ENCODE measurements around the gene FAM107A.

FAM107A gene, protein sequence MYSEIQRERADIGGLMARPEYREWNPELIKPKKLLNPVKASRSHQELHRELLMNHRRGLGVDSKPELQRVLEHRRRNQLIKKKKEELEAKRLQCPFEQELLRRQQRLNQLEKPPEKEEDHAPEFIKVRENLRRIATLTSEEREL

GRCh38 chr3:58577269-58577821 is at the start of gene FAM107A:
Gene FAM107A (minus strand): TSS chr3:58577391. CDS start chr3:58569860, 7,531 bp downstream.
- DNase-seq (ENCODE audit: low read depth), result no peak

- no peak for DNase-seq (ENCODE audit: low read depth)
Measured at GRCh38 chr3:58625196-58625824, 48.1 kb upstream of the FAM107A start.

DNA sequence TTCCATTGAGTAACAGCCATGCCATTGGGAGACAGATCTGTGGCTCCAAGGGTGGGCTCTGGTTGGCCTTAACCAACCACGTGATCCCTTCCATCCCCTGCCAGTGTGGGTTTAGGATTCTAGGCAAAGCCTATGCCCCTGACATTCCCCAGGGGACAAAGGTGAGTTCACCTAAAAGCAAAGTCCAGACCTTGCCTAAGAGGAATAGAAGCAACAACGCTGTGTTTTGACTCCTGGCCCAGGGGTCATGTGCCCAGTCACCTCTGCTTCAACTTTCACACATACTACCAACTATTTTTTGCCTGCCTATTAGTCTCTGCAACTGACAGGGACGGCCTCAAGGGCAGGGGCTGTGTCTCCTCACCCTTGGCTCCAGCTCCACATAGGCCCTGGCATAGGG is 47.4 kb upstream of the FAM107A start:
- no peak for DNase-seq (ENCODE audit: low read depth)

DNA sequence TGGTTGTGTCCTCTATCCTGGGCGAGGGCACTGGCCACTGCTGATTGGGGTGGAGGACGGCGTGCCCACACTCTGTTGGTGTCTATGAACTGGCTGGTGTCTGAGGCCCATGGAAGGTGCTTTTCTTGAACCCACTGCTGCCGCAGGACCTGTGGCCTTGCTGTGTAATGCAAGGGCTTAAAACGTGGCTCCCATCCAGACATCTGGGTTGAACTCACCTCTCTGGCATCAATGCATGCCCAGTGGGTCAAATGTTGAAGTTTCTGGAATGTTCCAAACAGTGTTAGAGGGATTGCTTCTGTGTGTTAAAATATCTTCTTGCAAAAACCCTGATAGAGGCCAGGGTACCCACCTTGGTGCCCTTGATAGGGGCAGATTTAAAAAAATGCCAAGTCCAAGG is 46.8 kb upstream of the FAM107A start:
- DNase-seq (ENCODE audit: low read depth), result no peak

- DNase-seq (ENCODE audit: low read depth), result no peak
Measured at GRCh38 chr3:58623478-58623877, 46.3 kb upstream of the FAM107A start.

DNA sequence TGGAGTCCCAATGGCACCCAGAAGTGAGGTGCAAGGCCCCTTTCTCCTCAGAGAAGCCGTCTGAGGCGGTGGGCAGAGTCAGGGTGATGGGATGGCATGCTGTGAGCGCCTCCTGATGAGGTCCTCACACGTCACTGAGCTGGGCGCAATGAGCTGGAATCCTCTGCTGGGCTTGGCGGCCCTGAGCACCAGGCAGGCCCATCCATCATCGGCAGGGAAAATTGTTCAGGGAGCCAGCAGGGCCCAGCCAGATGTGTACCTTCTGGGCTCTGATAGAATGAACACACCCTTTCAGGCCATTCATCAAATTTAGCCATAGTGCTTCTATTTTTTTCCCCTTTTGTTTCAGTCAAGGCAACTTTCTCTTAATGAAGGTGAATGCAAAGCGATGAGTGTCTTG is 45.7 kb upstream of the FAM107A start:
- DNase-seq (ENCODE audit: low read depth), result no peak

- no peak for DNase-seq (ENCODE audit: low read depth)
Measured at GRCh38 chr3:58622436-58622835, 45.2 kb upstream of the FAM107A start.

DNA sequence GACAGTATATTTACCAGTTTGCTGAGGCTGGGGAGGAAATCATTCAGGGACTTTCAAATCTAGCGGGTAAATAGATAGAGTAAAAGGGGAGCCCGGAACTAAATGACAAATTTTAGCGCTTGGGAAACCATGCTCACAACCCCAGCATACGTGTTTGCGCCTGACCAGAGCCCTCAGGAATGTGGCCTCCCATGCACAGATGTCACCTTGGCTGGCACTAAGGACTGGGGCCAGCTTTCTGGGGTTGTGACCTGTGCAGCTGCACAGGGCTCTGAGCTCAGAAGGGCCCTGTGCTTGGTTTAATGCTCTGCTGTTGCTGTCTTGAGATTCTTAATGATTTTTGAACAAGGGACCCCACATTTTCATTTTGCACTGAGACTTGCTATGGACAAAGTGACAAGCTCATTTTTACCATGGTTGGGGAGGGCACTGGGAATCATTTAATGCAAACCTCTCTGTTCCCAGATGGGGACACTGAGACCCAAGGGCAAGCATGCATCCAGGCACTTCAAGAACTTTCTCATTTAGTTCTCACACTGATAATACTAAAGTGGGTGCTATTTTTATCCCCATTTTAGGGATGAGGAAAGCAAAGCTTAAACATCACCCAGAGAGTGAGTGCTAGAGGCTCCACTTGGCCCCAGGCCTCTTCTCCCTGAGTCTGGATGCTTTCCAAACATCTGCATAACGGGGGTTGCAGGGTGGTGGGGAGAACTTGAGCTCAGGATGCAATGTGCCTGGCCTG is 44.1 kb upstream of the FAM107A start:
- DNase-seq (ENCODE audit: low read depth), result no peak

DNA sequence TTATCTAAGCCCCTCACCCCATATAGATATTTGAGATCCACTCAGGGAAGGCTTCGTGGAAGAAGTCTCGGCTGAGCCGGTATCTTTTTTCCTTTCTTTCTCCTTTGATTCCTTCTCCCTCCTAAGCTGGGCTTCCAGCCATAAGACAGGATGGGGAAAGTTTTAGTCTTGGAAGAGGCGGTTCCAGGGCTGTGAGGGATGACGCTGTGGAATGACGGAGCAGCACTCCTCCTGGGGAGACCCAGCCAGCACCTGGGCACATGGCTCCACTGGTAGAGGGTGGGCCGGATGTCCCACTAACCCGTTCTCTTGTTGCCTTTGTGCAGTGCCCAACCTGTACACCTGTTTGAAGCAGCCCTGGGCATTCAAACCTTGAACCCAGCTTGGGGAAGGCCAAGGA is 43.2 kb upstream of the FAM107A start:
- no peak for DNase-seq (ENCODE audit: low read depth)

- DNase-seq (ENCODE audit: low read depth), result no peak
Measured at GRCh38 chr3:58617338-58617761, 40.2 kb upstream of the FAM107A start.

DNA sequence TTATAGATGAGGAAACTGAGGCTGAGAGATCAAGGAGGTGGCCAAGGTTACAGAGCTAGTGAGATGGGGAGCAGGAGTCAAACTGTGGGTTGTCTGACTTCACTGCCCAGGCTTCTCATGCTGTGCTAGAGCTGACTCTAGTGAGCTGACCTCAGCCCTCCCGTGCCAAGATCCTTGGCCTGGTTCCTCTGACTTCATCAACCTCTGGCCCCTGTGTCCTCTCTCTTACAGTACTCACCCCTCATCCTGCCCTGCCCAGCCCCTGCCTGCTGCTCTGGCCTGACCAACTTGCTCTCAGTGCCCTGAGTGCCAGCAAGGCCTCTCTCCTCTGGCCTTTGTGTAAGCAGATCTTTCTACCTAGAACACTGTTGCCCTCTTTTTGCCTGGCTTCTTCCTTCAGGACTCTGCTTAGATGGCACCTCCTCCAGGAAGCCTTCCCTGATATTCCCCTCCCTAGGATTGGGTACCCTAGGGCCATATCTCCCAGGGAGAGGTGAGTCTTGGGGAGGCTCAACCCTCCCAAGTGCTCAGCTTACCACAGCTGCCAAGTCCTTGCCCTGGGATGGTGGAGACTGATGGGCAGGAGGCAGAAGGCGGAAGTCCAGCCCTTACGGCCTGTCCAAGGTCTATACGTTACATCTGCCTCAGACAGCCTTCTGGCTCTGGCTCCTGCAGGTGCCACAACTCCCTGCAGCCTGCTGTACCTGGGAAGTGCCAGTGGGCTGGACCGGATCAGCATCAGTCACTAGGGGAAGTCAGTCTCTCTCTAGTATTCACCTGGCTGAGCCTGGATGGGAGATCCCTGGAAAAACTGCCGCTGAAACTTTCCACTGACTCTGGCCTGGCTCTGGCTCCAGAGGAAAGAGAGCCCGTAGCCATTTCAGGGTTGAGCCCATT is 36.3 kb upstream of the FAM107A start:
- no peak for DNase-seq (ENCODE audit: low read depth)

- no peak for DNase-seq (ENCODE audit: low read depth)
Measured at GRCh38 chr3:58612830-58613229, 35.6 kb upstream of the FAM107A start.

DNA sequence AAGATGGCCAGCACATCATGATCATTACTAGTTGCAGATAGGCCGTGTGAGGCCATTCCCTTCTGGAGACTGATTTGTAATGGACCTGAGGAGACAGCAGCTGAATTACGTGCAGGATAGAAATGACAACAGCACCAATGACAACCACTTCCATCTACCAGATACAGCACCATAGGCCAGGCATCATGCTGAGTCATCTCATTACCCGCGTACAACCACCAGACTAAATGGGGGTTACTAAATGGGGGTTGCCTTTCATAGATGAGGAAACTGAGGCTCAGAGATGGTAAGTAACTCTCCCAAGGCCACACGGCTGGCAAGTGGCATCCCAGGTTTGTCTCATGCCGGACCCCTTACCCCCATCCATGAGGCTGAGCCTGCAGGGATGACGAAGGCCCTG is 32.8 kb upstream of the FAM107A start:
- no peak for DNase-seq (ENCODE audit: low read depth)

- no peak for DNase-seq (ENCODE audit: low read depth)
Measured at GRCh38 chr3:58608648-58609047, 31.5 kb upstream of the FAM107A start.

DNA sequence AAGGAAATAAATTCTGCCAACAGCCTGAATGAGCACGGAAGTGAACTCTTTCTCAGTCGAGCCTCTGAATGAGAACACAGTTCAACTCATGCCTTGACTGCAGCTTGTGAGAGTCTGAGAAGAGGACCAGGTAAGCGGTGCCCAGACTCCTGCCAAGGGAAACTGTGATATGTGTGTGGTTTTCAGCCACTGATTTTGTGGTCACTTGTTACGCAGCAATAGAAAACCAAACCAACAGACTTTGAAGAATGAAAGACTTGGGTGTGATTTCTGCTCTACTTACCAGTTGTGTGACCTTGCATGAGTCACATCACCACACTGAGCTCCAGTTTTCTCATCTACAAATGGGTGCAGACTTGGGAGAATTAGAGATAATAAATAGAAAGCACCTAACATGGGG is 30.6 kb upstream of the FAM107A start:
- DNase-seq (ENCODE audit: low read depth), result no peak

DNA sequence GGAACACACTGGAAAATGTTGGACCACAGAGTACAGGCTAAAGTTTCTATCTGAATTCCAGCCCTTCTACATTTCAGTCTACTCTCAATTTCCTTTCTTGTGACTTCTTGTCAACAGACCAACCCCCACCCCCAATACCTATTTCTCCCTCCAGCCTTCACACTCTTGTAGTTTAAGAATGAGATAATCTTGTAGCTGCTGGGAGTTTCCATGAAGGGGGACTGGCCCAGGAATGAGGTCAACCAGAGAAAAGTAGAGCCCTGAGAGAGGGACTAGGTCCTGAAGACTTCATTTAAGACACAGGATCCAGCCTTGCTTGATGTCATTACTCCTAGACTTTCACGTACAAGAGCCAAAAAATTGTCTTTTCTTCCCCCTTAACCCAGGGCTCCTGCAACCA is 29.5 kb upstream of the FAM107A start:
- no peak for DNase-seq (ENCODE audit: low read depth)

DNA sequence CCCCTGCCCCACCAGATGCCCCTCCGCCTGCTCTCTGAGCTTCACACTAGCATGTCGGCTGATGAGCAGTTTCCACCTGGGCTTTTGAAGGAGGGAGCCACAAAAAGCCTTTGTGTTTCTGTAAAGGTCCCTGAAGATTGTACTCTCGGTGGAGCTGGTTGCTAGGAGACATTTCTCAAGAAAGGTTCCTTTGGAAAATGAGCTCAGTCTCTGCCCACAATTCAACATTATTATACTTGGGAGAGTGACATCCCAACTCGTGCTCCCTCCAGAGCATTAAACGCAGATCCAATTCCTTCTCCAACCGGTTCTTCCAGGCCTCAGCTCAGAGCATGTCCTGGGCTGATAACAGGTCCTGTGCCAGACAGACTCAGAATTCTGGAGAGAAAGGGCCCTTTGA is 26.8 kb upstream of the FAM107A start:
- DNase-seq (ENCODE audit: low read depth), result no peak

DNA sequence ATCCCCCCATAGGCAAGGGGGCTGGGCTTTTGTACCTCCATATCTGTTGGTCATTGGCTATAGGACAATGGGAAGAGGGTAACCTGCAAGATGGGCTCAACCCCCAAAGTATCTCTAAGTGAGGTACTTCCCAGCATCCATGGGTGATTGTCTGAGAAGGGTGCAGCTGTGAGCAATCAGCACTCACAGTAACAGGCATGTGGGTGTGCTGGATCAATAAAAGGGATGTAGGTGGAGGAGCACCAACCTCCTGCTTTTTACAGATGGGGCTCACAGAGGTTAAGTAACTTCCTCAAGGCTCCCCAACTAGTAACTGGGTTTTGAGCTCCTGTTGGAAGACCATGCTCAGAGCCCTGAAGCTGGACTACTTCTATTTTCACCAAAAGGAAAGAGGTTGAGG is 26.4 kb upstream of the FAM107A start:
- DNase-seq (ENCODE audit: low read depth), result no peak

DNA sequence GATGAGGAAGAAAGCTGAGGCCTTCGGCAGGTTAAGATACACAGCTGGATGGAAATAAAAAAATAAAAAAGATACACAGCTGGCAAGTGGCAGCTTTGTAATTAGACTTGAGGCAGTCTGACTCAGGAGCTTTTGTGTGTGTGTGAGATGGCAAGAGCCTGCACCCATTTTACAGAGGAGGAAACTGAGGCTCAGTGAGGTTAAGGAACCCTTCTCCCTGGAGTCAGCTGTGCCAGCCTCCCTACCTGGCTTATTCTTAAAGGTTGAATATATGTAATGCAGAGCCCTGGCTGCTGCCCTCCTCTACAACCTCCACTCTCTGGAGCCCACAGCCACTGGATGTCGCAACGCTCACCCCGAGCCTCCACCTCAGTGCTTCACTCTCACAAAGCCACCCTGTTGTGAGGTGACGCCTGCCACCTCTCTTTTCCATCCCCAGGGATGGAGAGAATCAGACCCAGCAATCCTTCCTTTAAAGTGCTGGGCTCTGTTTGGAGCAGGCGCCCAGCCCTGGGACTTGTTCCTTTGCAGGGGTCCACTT is 20.6 kb upstream of the FAM107A start:
- DNase-seq (ENCODE audit: low read depth), result no peak

DNA sequence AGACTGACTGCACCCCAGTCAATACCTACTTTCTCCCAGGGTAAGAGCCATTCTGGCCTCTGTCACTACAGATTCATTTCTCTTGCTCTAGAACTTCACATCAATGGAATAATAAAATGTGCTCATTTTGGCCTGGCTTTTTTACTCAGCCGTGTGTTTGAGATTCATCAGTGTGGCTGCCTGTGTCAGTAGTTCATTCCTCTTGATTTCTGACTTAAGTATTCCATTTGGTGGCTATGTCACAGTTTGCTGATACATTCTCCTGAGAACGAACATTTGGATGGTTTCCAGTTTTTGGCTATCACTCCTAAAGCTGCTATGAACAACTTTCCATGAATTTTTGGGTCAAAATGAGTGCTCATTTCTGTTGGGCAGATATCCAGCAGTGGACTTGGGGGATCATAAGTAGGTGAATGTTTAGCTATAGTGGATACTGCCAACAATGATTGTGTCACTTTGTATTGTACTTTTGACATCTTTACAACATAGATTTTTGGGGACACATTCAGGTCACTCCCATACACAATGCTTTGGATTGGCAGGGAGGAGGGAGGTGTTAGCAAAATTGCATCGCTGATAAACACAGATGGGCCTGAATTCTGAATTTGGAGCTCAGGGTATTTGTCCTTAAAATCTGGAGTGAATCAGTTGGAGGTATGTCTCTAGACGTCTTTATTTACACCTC is 19.8 kb upstream of the FAM107A start:
- no peak for DNase-seq (ENCODE audit: low read depth)

DNA sequence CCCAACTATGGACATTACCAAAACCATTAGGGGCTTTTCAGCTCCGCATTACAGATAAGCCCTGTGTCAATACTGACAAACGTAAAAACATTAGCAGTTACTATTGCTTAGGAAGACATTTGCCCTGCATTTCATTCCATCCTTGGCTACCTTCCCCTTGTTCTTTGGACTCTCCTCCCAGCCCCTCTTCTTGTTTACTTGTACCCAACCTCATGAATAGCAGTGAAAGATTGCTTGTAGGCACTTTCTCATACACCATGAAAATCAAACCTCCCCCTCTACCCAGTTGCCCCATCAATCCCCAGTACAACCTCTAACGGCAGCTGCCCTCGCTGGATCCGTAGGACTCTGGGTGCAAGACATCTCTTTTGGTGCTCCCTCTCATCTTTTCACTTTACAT is 16.9 kb upstream of the FAM107A start:
- no peak for DNase-seq (ENCODE audit: low read depth)

All from activated gamma-delta T cell treated with anti-CD3 and anti-CD28 coated beads, Interleukin-2, amount 50 U/mL, for 16 hours (primary cell).